Colonic mucosa (tissue), 4 donors: ENCODE data around the gene BMP8A. TPM values are rescaled to one million over a fixed set of nuclear protein-coding genes. Genes with fewer than 3 reads are reported as not detected.
"Not testable (repeated sequence)": the region's sequence is repeated elsewhere in the genome, so short reads cannot be mapped to it uniquely, and the experiment has no call there.

Experiments
- DNase-seq: peaks from one replicate; pipeline ENCODE4 v3.0.0-alpha.2; 2020
- H3K27ac ChIP-seq: fragments of 200-600 bp; one replicate; pipeline ENCODE4 v1.8.0; 2021
- H3K27me3 ChIP-seq: fragments of 200-600 bp; one replicate; pipeline ENCODE4 v1.8.0; 2021
- H3K36me3 ChIP-seq: fragments of 200-600 bp; one replicate; pipeline ENCODE4 v1.8.0; 2021
- H3K4me1 ChIP-seq: fragments of 200-600 bp; one replicate; pipeline ENCODE4 v1.8.0; 2021; ENCODE audit warnings: mild to moderate bottlenecking
- H3K4me3 ChIP-seq: fragments of 200-600 bp; one replicate; pipeline ENCODE4 v1.8.0; 2021
- H3K9ac ChIP-seq, 2 donors: one replicate each; pipeline ENCODE4 v1.7.0; 2013; ENCODE audit warnings: control low read depth in 2 of 2, low read depth in 2 of 2, low read length in 2 of 2
- H3K9me3 ChIP-seq: fragments of 200-600 bp; one replicate; pipeline ENCODE4 v1.8.0; 2021
- intact Hi-C: fragments of 100-400 bp; cut with DNase I; formaldehyde crosslinking; loops from one replicate; pipeline ENCODE4 v1.14.1; 2022
- total RNA-seq, 2 donors: library from RNA; stranded (reverse); fragmentation: NEBNext Ultra II Directional in 1 of 2; extraction: Animal tissue kit (Norgen Biotek cat#: 25700) in 1 of 2; gene quantifications; one replicate each; pipeline ENCODE4 v1.2.1, GENCODE V29; 2021
- TF ChIP-seq, protein P1 (sequence below): fragments of 200-600 bp; IDR thresholded peaks from one replicate; pipeline ENCODE4 v1.8.0; 2022; ENCODE audit warnings: antibody characterized with exemption, mild to moderate bottlenecking
- donor health status: healthy.
- donor health status: DM: no; HTN: no; CAD: no.
- donor health status: DM: no; HTN: no; CAD: no.

BMP8A gene
- total RNA-seq, 2 donors from 2014 or later = 1.1 to 1.4 TPM

GRCh38 chr1:39473324-39473723, 18.1 kb upstream of the BMP8A start:
- no peak for DNase-seq
- H3K9ac ChIP-seq = no peak overlapping the region
- TF ChIP-seq, protein P1, sequence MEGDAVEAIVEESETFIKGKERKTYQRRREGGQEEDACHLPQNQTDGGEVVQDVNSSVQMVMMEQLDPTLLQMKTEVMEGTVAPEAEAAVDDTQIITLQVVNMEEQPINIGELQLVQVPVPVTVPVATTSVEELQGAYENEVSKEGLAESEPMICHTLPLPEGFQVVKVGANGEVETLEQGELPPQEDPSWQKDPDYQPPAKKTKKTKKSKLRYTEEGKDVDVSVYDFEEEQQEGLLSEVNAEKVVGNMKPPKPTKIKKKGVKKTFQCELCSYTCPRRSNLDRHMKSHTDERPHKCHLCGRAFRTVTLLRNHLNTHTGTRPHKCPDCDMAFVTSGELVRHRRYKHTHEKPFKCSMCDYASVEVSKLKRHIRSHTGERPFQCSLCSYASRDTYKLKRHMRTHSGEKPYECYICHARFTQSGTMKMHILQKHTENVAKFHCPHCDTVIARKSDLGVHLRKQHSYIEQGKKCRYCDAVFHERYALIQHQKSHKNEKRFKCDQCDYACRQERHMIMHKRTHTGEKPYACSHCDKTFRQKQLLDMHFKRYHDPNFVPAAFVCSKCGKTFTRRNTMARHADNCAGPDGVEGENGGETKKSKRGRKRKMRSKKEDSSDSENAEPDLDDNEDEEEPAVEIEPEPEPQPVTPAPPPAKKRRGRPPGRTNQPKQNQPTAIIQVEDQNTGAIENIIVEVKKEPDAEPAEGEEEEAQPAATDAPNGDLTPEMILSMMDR = no peak
- peaks cover 14% of the 10 kb centered on the region for H3K36me3 ChIP-seq
- no peaks in the 10 kb centered on the region for H3K27me3 ChIP-seq
- H3K4me3 ChIP-seq = no peak overlapping the region
- intact Hi-C loops = no loop called here
- H3K9me3 ChIP-seq = no peaks in the 10 kb centered on the region
- no peaks in the 10 kb centered on the region for H3K4me1 ChIP-seq
- no peak overlapping the region for H3K27ac ChIP-seq

- Histone ChIP-seq H3K9ac (no peak overlapping the region), H3K4me1 (no peaks in the 10 kb centered on the region), H3K27ac (no peak overlapping the region), H3K27me3 (no peaks in the 10 kb centered on the region), H3K9me3 (no peaks in the 10 kb centered on the region), H3K36me3 (no peaks in the 10 kb centered on the region), H3K4me3 (no peak overlapping the region)
- TF ChIP-seq, protein P1 = no peak
- intact Hi-C loops = no loop called here
- DNase-seq = no peak
Measured at GRCh38 chr1:39474810-39475209, 16.6 kb upstream of the BMP8A start.

- H3K9ac ChIP-seq, H3K9me3 ChIP-seq, intact Hi-C loops, H3K27me3 ChIP-seq, H3K27ac ChIP-seq, H3K4me1 ChIP-seq, H3K4me3 ChIP-seq, H3K36me3 ChIP-seq, DNase-seq: not testable (repeated sequence)
Measured at GRCh38 chr1:39475551-39475950, 15.9 kb upstream of the BMP8A start.

DNA sequence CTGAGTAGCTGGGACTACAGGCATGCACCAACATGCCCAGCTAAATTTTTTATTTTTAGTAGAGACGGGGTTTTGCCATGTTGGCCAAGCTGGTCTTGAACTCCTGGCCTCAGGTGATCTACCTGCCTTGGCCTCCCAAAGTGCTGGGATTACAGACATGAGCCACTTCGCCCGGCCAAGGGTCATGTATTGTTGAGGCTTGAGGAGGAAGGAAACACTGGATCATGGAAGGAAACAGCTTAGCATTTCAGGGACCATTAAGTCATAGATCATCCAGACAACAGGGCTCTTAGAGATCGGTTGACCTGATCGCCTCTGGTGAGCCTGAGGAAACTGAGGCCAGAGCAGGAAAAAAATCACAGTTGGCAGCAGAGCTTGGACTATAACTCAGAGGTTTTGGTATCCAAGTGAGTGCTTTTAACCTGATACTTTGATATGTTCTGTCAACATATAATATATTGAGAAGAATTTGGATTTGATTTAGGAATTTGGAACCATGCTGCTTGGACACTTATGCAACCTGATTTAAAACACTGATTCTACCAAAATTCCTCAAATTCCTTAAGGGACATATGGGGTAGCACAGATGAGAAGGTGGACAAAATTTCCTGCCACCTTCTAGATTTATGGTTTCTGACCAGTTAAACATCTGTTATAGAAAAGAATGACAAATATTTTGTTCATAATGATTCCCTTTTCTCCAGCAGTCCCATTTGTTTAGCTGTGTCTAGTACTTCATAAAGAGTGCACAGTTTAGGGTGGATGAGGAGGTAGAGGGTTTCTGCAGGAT, 13.1 kb upstream of the BMP8A start:
- TF ChIP-seq, protein P1 = no peak
- Histone ChIP-seq H3K4me3 (no peak overlapping the region), H3K27ac (no peak overlapping the region), H3K27me3 (no peaks in the 10 kb centered on the region), H3K9ac (no peak overlapping the region), H3K4me1 (no peaks in the 10 kb centered on the region), H3K9me3 (no peaks in the 10 kb centered on the region), H3K36me3 (peaks cover 6% of the 10 kb centered on the region)
- intact Hi-C loops = no loop called here
- no peak for DNase-seq

DNA sequence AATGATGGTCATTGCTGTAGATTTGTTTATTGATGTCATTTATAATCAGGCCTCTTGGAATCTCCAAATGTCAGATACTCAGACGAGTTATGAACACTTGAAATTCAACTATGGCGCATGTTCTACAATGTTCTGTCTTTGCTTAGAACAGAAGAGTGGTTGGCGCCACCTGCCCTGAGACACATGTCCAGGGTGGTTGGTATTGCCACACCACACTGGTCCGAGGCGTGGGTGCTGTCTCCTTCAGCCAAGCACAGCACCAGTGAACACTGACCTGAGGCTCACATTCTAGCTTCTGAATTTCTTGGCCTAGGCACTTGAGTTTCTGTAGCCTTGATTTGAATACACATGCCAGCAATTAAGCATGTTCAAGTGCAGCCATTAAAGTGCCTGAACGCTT, 10.1 kb upstream of the BMP8A start:
- Histone ChIP-seq H3K9ac (no peak overlapping the region), H3K9me3 (no peaks in the 10 kb centered on the region), H3K36me3 (peaks cover 22% of the 10 kb centered on the region), H3K27me3 (no peaks in the 10 kb centered on the region), H3K27ac (no peak overlapping the region), H3K4me3 (no peak overlapping the region), H3K4me1 (no peaks in the 10 kb centered on the region)
- TF ChIP-seq, protein P1 = no peak
- no peak for DNase-seq
- intact Hi-C loops = no loop called here

GRCh38 chr1:39483276-39483675, 8.2 kb upstream of the BMP8A start:
- Histone ChIP-seq H3K4me1 (no peaks in the 10 kb centered on the region), H3K36me3 (peaks cover 28% of the 10 kb centered on the region), H3K9ac (no peak overlapping the region), H3K9me3 (no peaks in the 10 kb centered on the region), H3K27me3 (no peaks in the 10 kb centered on the region), H3K27ac (no peak overlapping the region), H3K4me3 (no peak overlapping the region)
- TF ChIP-seq, protein P1 = no peak
- intact Hi-C loops = no loop called here
- DNase-seq = no peak
